CD1c-positive myeloid dendritic cell (primary cell): ENCODE measurements around the gene CHMP1A.
"Not testable (repeated sequence)": the region's sequence is repeated elsewhere in the genome, so short reads cannot be mapped to it uniquely, and the experiment has no call there.

ENCODE experiments used
- DNase-seq: peaks from one replicate; pipeline ENCODE4 v3.0.0-alpha.2; 2016; ENCODE audit errors: extremely low spot score

The CHMP1A gene

GRCh38 chr16:89691986-89692569 lies 34.6 kb upstream of the CHMP1A start:
- no peak for DNase-seq

GRCh38 chr16:89691231-89691985 lies 33.9 kb upstream of the CHMP1A start:
- no peak for DNase-seq

- DNase-seq = no peak
Observed at GRCh38 chr16:89690392-89690901, 32.9 kb upstream of the CHMP1A start.

- DNase-seq = not testable (repeated sequence)
Observed at GRCh38 chr16:89689621-89690020, 32.1 kb upstream of the CHMP1A start.

- DNase-seq = no peak
Observed at GRCh38 chr16:89689142-89689541, 31.6 kb upstream of the CHMP1A start.

GRCh38 chr16:89688395-89688794 lies 30.9 kb upstream of the CHMP1A start:
- DNase-seq = no peak

- no peak for DNase-seq
Observed at GRCh38 chr16:89687092-89687940, 29.8 kb upstream of the CHMP1A start.

- peak; percentile 97 for DNase-seq
Observed at GRCh38 chr16:89686520-89687091, 29.1 kb upstream of the CHMP1A start, which contains the start of gene CDK10. TSS of gene CDK10 (plus strand) at chr16:89686689. CDS start at chr16:89686711, 22 bp downstream.

GRCh38 chr16:89685916-89686315 lies 28.4 kb upstream of the CHMP1A start:
- no peak for DNase-seq

- DNase-seq = no peak
Observed at GRCh38 chr16:89678258-89678657, 20.8 kb upstream of the CHMP1A start.

- no peak for DNase-seq
Observed at GRCh38 chr16:89672177-89672941, 14.9 kb upstream of the CHMP1A start.

- DNase-seq = not testable (repeated sequence)
Observed at GRCh38 chr16:89671565-89671964, 14.1 kb upstream of the CHMP1A start.

- DNase-seq = no peak
Observed at GRCh38 chr16:89670496-89671431, 13.3 kb upstream of the CHMP1A start.

GRCh38 chr16:89669755-89670154 lies 12.2 kb upstream of the CHMP1A start:
- no peak for DNase-seq

GRCh38 chr16:89668790-89669158 lies 11.3 kb upstream of the CHMP1A start:
- DNase-seq = no peak

GRCh38 chr16:89667633-89668032 lies 10.1 kb upstream of the CHMP1A start:
- no peak for DNase-seq

GRCh38 chr16:89667000-89667399 lies 9.5 kb upstream of the CHMP1A start:
- DNase-seq = not testable (repeated sequence)

- not testable (repeated sequence) for DNase-seq
Observed at GRCh38 chr16:89664238-89664637, 6.7 kb upstream of the CHMP1A start.

GRCh38 chr16:89661215-89661614 lies 3.7 kb upstream of the CHMP1A start:
- no peak for DNase-seq

GRCh38 chr16:89660146-89660545 lies 2.6 kb upstream of the CHMP1A start:
- no peak for DNase-seq
